Epithelial cell of proximal tubule (primary cell): Measurements from ENCODE around the gene NME8. TPM values are rescaled to one million over a fixed set of nuclear protein-coding genes. Genes with fewer than 3 reads are reported as not detected.
"Not testable (repeated sequence)": the region's sequence is repeated elsewhere in the genome, so short reads cannot be mapped to it uniquely, and the experiment has no call there.

Experiments used
- DNase-seq: peaks from one replicate; pipeline ENCODE4 v3.0.0-alpha.2; 2011; ENCODE audit warnings: low read depth
- H3K4me3 ChIP-seq: 2 replicates; pipeline ENCODE4 v1.5.1; 2011; ENCODE audit warnings: low read depth, mild to moderate bottlenecking, low read length
- CTCF ChIP-seq: conservative IDR thresholded peaks from 2 replicates; pipeline ENCODE4 v1.5.1; 2012; ENCODE audit warnings: low read depth, mild to moderate bottlenecking, low read length
- total RNA-seq: library from RNA; depleted of rRNA; stranded (reverse); fragments of >200 nt; gene quantifications from 2 replicates; pipeline ENCODE4 v1.2.3, GENCODE V29; 2015

NME8 gene
- total RNA-seq, result not detected in 2 replicates

DNA sequence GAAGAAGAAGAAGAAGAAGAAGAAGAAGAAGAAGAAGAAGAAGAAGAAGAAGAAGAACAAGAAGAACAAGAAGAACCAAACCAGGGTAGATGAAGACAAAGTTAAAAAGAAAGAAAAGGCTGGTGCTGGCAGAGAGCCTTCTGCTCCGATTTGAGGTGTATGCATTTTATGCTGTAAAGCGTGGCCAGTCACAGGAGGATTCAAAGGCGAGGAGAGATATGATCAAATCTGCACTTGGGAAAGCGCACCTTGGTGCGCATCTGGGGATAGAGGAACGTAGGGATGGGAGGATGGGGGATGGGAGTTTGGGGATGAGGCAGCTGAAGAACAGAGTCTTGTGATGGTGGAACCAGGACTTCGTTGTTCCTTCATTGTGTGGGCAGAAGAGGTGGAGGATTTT, at the start of gene NME8:
Gene NME8, plus strand, starts transcription at position 301 of the 400 bp plus-strand sequence. CDS start 1,670 bp downstream, outside the sequence.
- no peak within 1 kb of the TSS for H3K4me3 ChIP-seq
- no peak for TF ChIP-seq CTCF
- DNase-seq, result no peak

DNA sequence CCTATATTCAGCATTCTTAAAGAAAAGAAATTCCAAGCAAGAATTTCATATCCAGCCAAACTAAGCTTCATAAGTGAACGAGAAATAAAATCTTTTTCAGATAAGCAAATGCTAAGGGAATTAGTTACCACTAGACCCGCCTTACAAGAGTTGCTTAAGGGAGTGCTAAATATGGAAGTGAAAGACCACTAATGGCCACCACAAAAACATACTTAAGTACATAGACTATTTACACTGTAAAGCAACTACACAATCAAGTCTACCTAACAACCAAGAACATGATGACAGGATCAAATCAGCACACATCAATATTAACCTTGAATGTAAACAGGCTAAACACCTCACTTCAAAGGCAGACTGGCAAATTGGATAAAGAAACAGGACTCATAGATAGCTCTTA, 42.2 kb upstream of the NME8 start:
- H3K4me3 ChIP-seq, result no peak overlapping the region
- no peak for TF ChIP-seq CTCF
- no peak for DNase-seq

GRCh38 chr7:37812161-37812580, 36.2 kb upstream of the NME8 start:
- not testable (repeated sequence) for DNase-seq, H3K4me3 ChIP-seq

- H3K4me3 ChIP-seq, result no peak overlapping the region
- no peak for TF ChIP-seq CTCF
- DNase-seq, result no peak
Measured at GRCh38 chr7:37815671-37816371, 32.6 kb upstream of the NME8 start.

GRCh38 chr7:37816922-37817590, 31.3 kb upstream of the NME8 start:
- H3K4me3 ChIP-seq, result no peak overlapping the region
- no peak for TF ChIP-seq CTCF
- DNase-seq, result no peak

GRCh38 chr7:37817591-37817960, 30.8 kb upstream of the NME8 start:
- no peak for DNase-seq
- H3K4me3 ChIP-seq, result no peak overlapping the region
- no peak for TF ChIP-seq CTCF

GRCh38 chr7:37817996-37818720, 30.2 kb upstream of the NME8 start:
- TF ChIP-seq CTCF, result no peak
- no peak for DNase-seq
- H3K4me3 ChIP-seq, result no peak overlapping the region
